Choroid plexus epithelial cell (primary cell): ENCODE data around the gene BMP4.

ENCODE experiments used
- DNase-seq: peaks from one replicate; pipeline ENCODE4 v3.0.0-alpha.2; 2010; ENCODE audit warnings: low read depth
- H3K4me3 ChIP-seq: 2 replicates; pipeline ENCODE4 v1.5.1; 2011; ENCODE audit warnings: low read depth, mild to moderate bottlenecking, control low read depth, low read length, moderate library complexity
- TF ChIP-seq, protein P1 (sequence below): conservative IDR thresholded peaks from 2 replicates; pipeline ENCODE4 v1.5.1; 2011; ENCODE audit warnings: low read depth, mild to moderate bottlenecking, control low read depth, inconsistent platforms, low read length, moderate library complexity

Gene BMP4

DNA sequence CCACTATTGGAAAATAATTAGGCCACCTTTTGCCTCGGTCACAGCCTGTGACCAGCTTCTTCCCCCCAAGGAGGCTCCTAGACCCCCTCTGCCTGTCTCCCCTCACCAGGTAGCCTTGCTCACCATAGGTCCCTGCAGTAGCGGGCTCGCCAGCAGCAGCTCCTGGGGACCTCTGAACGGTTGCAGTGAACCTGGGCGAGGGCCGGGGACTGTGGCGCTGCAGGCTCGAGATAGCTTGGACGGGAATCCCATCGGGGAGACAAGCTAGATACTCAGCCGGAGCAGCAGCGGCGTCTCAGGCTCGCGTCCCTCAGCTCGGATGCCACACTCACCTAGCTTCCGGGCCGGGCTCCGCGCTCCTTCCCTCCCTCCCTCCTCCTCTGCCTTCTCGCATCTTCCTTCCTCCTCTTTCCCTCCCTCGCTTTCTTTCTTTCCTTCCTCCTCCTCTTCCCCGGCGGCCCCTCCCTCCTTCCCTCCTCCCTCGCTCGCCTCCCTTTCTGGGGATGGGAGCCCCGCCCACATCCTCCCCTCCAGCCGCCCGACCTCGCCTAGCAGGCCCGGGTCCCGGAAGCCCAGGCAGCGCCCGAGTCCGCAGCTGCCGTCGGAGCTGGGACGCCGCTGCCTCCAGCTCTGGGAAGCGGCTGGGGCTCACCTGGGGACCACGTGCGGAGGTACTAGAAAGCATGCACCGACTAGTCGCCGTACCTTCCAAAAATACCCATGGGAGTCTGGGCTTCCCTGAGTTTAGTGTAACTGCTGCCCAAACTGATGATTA is at the start of gene BMP4:
Gene BMP4 (minus strand): TSS at position 399 of the 775 bp plus-strand sequence. CDS start 4,603 bp downstream, outside the sequence.
- TF ChIP-seq, protein P1, sequence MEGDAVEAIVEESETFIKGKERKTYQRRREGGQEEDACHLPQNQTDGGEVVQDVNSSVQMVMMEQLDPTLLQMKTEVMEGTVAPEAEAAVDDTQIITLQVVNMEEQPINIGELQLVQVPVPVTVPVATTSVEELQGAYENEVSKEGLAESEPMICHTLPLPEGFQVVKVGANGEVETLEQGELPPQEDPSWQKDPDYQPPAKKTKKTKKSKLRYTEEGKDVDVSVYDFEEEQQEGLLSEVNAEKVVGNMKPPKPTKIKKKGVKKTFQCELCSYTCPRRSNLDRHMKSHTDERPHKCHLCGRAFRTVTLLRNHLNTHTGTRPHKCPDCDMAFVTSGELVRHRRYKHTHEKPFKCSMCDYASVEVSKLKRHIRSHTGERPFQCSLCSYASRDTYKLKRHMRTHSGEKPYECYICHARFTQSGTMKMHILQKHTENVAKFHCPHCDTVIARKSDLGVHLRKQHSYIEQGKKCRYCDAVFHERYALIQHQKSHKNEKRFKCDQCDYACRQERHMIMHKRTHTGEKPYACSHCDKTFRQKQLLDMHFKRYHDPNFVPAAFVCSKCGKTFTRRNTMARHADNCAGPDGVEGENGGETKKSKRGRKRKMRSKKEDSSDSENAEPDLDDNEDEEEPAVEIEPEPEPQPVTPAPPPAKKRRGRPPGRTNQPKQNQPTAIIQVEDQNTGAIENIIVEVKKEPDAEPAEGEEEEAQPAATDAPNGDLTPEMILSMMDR = no peak
- peak within 1 kb of the TSS; percentile 32 for H3K4me3 ChIP-seq

GRCh38 chr14:54003064-54003463 is 46.4 kb upstream of the BMP4 start:
- TF ChIP-seq, protein P1 = no peak

More for the DNA sequence above, at the start of gene BMP4:
- no peak for DNase-seq

GRCh38 chr14:54002653-54003052 is 46.0 kb upstream of the BMP4 start:
- no peak overlapping the region for H3K4me3 ChIP-seq
- TF ChIP-seq, protein P1 = no peak
- peak; percentile 30 for DNase-seq

More at GRCh38 chr14:54003064-54003463, 46.4 kb upstream of the BMP4 start:
- no peak overlapping the region for H3K4me3 ChIP-seq
- DNase-seq = no peak

DNA sequence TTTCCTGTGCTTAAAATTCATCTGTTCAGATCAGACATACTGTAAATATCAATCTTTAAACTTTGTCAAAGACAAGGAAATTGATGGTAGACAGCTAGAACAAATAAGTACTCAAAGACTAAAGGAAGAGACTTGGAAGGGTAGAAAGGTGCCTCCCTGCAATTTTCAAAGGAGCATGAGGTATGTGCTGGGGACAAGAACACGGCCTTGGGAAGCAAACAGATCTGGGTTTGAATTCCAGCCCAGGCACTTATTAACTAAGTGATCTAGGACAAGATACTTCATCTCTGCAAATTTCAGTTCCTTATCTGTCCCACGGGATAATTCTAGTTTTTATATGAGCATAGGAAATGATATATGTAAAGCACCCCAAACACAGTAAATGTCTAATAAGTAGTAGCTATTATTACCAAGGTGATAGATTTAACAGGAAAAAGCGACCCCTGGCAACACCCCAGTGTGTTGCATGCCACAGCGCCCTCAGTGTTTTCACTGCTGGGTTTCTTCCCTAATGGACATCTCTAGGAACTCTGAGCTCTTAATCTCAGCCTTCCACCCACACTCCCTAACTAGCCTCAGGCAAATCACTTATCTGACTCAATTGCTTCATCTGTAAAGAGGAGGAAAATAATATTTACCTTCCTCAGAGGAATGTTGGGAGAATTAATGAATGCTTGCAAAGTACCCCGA is 44.7 kb upstream of the BMP4 start:
- DNase-seq = no peak
- H3K4me3 ChIP-seq = no peak overlapping the region
- TF ChIP-seq, protein P1 = no peak

- TF ChIP-seq, protein P1 = no peak
- H3K4me3 ChIP-seq = no peak overlapping the region
- DNase-seq = peak; percentile 51
These were observed 43.8 kb upstream of the BMP4 start for GRCh38 chr14:54000341-54000811.

- DNase-seq = peak; percentile 73
- TF ChIP-seq, protein P1 = no peak
- H3K4me3 ChIP-seq = no peak overlapping the region
These were observed 42.5 kb upstream of the BMP4 start for GRCh38 chr14:53999061-53999488.

DNA sequence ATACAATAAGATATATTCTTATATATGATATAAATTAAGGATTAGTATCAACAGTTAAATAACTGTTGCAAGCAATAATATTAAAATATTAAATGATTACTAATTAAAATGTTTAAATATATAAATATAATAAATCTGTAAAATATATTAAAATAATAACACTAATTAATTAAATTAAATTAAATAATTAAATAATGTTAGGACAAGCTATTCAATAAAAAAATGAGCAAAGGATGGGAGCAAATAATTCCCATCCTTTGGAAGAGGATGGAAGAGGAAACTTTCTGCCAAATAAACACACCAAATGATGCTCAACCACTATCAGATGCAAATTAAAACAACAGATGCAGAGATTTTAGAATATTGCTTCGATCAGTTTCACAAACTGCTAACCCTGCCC is 39.4 kb upstream of the BMP4 start:
- TF ChIP-seq, protein P1 = no peak
- no peak overlapping the region for H3K4me3 ChIP-seq
- DNase-seq = no peak
